ENCODE results near the gene XYLT1.
"Not testable (repeated sequence)": the region's sequence is repeated elsewhere in the genome, so short reads cannot be mapped to it uniquely, and the experiment has no call there.

Gene XYLT1

DNA sequence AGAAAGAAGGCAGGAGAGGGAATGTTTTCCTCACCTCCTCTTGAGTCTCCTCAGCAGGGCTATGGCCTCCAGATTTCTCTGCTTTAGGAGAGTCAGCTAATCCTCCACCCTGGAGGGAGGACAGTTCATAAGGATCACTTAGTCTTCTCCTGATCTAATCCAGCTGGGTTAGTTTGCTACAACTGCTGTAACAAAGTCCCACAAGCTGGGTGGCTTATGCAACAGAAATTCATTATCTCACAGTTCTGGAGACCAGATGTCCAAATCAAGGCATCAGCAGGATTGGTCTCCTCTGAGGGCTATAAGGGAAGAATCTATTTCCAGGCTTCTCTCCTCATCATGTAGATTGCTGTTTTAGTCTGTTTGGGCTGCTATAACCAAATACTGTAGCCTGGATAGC lies 40.6 kb upstream of the XYLT1 start:
- H3K9me3 ChIP-seq (ENCODE audit: low read depth, low read length), result no peaks in the 10 kb centered on the region
- H3K27ac ChIP-seq, result no peak overlapping the region
- H3K36me3 ChIP-seq (ENCODE audit: insufficient read depth, low read length), result no peaks in the 10 kb centered on the region
- no peak overlapping the region for H3K9ac ChIP-seq (ENCODE audit: insufficient read length)
- TF ChIP-seq EZH2 (IDR thresholded peaks at IDR 0.05) (no peak), POLR2AphosphoS5 (IDR thresholded peaks at IDR 0.05; ENCODE audit: borderline replicate concordance, low read depth, low read length) (no peak), FOXP2 (optimal IDR thresholded peaks at IDR 0.05; ENCODE audit: control extremely low read depth, extremely low read length, insufficient read depth) (no peak)
- no peak overlapping the region for H3K4me3 ChIP-seq
- DNase-seq (ENCODE audit: low read depth, low spot score), result no peak

GRCh38 chr16:17510567-17510966 lies 39.8 kb upstream of the XYLT1 start:
- no peak for TF ChIP-seq FOXP2 (optimal IDR thresholded peaks at IDR 0.05; ENCODE audit: control extremely low read depth, extremely low read length, insufficient read depth)
- TF ChIP-seq POLR2AphosphoS5 (IDR thresholded peaks at IDR 0.05; ENCODE audit: borderline replicate concordance, low read depth, low read length), result no peak
- no peak for TF ChIP-seq EZH2 (IDR thresholded peaks at IDR 0.05)
- H3K9ac ChIP-seq (ENCODE audit: insufficient read length), result no peak overlapping the region
- no peak overlapping the region for H3K4me3 ChIP-seq
- no peak for DNase-seq (ENCODE audit: low read depth, low spot score)
- no peaks in the 10 kb centered on the region for H3K9me3 ChIP-seq (ENCODE audit: low read depth, low read length)
- H3K27ac ChIP-seq, result no peak overlapping the region
- H3K36me3 ChIP-seq (ENCODE audit: insufficient read depth, low read length), result no peaks in the 10 kb centered on the region

GRCh38 chr16:17509194-17509593 lies 38.4 kb upstream of the XYLT1 start:
- no peaks in the 10 kb centered on the region for H3K36me3 ChIP-seq (ENCODE audit: insufficient read depth, low read length)
- no peak for DNase-seq (ENCODE audit: low read depth, low spot score)
- TF ChIP-seq POLR2AphosphoS5 (IDR thresholded peaks at IDR 0.05; ENCODE audit: borderline replicate concordance, low read depth, low read length) (no peak), FOXP2 (optimal IDR thresholded peaks at IDR 0.05; ENCODE audit: control extremely low read depth, extremely low read length, insufficient read depth) (no peak), EZH2 (IDR thresholded peaks at IDR 0.05) (no peak)
- no peak overlapping the region for H3K27ac ChIP-seq
- no peaks in the 10 kb centered on the region for H3K9me3 ChIP-seq (ENCODE audit: low read depth, low read length)
- H3K9ac ChIP-seq (ENCODE audit: insufficient read length), result no peak overlapping the region
- no peak overlapping the region for H3K4me3 ChIP-seq

DNA sequence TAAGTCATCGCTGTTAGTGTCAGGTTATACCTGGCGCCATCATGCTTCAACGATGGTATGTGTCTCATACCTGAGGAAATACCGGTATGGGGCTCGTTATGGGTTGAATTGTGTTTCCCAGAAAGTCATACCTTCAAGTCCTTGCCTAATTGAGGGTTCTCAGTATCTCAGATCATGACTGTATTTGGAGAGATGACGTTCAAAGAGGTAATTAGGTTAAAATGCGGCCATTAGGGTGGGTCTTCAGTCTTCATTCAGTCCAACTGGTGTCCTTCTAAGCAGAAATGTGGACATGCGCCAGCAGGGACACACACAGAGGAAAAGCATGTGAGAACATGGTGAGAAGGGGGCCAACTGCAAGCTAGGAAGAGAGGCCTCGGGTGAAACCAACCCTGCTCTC lies 37.5 kb upstream of the XYLT1 start:
- no peaks in the 10 kb centered on the region for H3K9me3 ChIP-seq (ENCODE audit: low read depth, low read length)
- H3K36me3 ChIP-seq (ENCODE audit: insufficient read depth, low read length), result no peaks in the 10 kb centered on the region
- DNase-seq (ENCODE audit: low read depth, low spot score), result no peak
- H3K9ac ChIP-seq (ENCODE audit: insufficient read length), result no peak overlapping the region
- no peak overlapping the region for H3K4me3 ChIP-seq
- TF ChIP-seq EZH2 (IDR thresholded peaks at IDR 0.05) (no peak), POLR2AphosphoS5 (IDR thresholded peaks at IDR 0.05; ENCODE audit: borderline replicate concordance, low read depth, low read length) (no peak), FOXP2 (optimal IDR thresholded peaks at IDR 0.05; ENCODE audit: control extremely low read depth, extremely low read length, insufficient read depth) (no peak)
- H3K27ac ChIP-seq, result no peak overlapping the region

DNA sequence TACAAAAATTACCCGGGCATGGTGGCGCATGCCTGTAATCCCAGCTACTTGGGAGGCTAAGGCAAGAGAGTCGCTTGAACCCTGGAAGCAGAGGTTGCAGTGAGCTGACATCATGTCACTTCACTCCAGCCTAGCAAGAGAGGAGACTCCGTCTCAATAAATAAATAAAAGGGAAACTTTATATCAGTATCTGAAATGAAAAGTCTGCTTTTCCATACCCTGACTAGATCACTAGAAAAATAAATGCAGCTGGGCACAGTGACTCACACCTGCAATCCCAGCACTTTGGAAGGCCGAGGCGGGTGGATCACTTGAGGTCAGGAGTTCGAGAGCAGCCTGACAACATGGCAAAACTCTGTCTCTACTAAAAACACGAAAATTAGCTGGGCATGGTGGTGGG lies 36.8 kb upstream of the XYLT1 start:
- H3K27ac ChIP-seq; H3K4me3 ChIP-seq; H3K9ac ChIP-seq (ENCODE audit: insufficient read length); DNase-seq (ENCODE audit: low read depth, low spot score); H3K9me3 ChIP-seq (ENCODE audit: low read depth, low read length); H3K36me3 ChIP-seq (ENCODE audit: insufficient read depth, low read length): not testable (repeated sequence)

DNA sequence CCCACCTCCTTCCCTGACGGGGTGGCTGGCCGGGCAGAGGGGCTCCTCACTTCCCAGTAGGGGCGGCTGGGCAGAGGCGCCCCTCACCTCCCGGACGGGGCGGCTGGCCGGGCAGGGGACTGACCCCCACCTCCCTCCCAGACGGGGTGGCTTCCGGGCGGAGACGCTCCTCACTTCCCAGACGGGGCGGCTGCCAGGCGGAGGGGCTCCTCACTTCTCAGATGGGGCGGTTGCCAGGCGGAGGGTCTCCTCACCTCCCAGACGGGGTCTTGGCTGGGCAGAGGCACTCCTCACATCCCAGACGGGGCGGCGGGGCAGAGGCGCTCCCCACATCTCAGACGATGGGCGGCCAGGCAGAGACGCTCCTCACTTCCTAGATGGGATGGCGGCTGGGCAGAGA lies 35.1 kb upstream of the XYLT1 start:
- H3K9ac ChIP-seq (ENCODE audit: insufficient read length); H3K9me3 ChIP-seq (ENCODE audit: low read depth, low read length); H3K4me3 ChIP-seq; H3K36me3 ChIP-seq (ENCODE audit: insufficient read depth, low read length); H3K27ac ChIP-seq; DNase-seq (ENCODE audit: low read depth, low spot score): not testable (repeated sequence)

GRCh38 chr16:17504050-17504449 lies 33.3 kb upstream of the XYLT1 start:
- no peak for DNase-seq (ENCODE audit: low read depth, low spot score)
- H3K36me3 ChIP-seq (ENCODE audit: insufficient read depth, low read length), result no peaks in the 10 kb centered on the region
- no peak for TF ChIP-seq EZH2 (IDR thresholded peaks at IDR 0.05)
- TF ChIP-seq POLR2AphosphoS5 (IDR thresholded peaks at IDR 0.05; ENCODE audit: borderline replicate concordance, low read depth, low read length), result no peak
- no peak for TF ChIP-seq FOXP2 (optimal IDR thresholded peaks at IDR 0.05; ENCODE audit: control extremely low read depth, extremely low read length, insufficient read depth)

DNA sequence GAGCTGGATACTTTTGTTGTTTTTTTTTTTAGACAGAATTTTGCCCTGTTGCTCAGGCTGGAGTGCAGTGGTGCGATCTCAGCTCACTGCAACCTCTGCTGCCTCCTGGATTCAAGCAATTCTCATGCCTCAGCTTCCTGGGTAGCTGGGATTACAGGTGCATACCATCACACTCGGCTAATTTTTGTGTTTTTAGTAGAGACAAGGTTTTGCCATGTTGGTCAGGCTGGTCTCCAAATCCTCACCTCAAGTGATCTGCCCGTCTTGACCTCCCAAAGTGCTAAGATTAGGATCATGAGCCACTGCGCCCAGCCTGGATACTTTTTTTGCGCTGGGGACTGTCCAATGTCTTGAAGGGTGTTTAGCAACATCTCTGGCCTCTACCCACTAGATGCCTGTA lies 32.6 kb upstream of the XYLT1 start:
- Histone ChIP-seq H3K36me3 (ENCODE audit: insufficient read depth, low read length) (no peaks in the 10 kb centered on the region), H3K9ac (ENCODE audit: insufficient read length) (no peak overlapping the region), H3K27ac (no peak overlapping the region), H3K9me3 (ENCODE audit: low read depth, low read length) (no peaks in the 10 kb centered on the region), H3K4me3 (no peak overlapping the region)
- DNase-seq (ENCODE audit: low read depth, low spot score), result no peak
- TF ChIP-seq POLR2AphosphoS5 (IDR thresholded peaks at IDR 0.05; ENCODE audit: borderline replicate concordance, low read depth, low read length) (no peak), EZH2 (IDR thresholded peaks at IDR 0.05) (no peak), FOXP2 (optimal IDR thresholded peaks at IDR 0.05; ENCODE audit: control extremely low read depth, extremely low read length, insufficient read depth) (no peak)

More at GRCh38 chr16:17504050-17504449, 33.3 kb upstream of the XYLT1 start:
- Histone ChIP-seq H3K4me3 (no peak overlapping the region), H3K27ac (no peak overlapping the region), H3K9me3 (ENCODE audit: low read depth, low read length) (no peaks in the 10 kb centered on the region), H3K9ac (ENCODE audit: insufficient read length) (no peak overlapping the region)

DNA sequence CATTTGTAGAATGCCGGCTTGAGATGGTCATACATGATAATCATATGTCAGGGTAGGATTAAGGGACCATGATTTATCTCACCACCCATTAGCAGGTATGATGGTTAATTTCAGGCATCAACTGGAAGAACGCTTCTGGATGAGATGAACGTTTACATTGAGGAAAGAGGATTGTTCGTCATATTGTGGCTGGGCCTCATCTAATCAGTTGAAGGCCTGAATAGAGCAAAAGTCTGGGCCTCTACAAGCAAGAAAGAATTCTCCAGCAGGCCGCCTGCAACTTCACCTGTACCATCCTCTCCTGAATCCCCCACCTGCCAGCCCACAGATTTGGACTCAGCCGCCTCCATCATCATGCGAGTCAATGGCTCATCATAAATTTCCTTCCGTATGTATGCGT lies 30.6 kb upstream of the XYLT1 start:
- Histone ChIP-seq H3K9ac (ENCODE audit: insufficient read length) (no peak overlapping the region), H3K4me3 (no peak overlapping the region), H3K27ac (no peak overlapping the region), H3K9me3 (ENCODE audit: low read depth, low read length) (no peaks in the 10 kb centered on the region), H3K36me3 (ENCODE audit: insufficient read depth, low read length) (no peaks in the 10 kb centered on the region)
- TF ChIP-seq EZH2 (IDR thresholded peaks at IDR 0.05) (no peak), FOXP2 (optimal IDR thresholded peaks at IDR 0.05; ENCODE audit: control extremely low read depth, extremely low read length, insufficient read depth) (no peak), POLR2AphosphoS5 (IDR thresholded peaks at IDR 0.05; ENCODE audit: borderline replicate concordance, low read depth, low read length) (no peak)
- DNase-seq (ENCODE audit: low read depth, low spot score), result no peak

All from SK-N-MC (cell line).